Measurements from ENCODE around the gene SCUBE1.

The SCUBE1 gene

DNA sequence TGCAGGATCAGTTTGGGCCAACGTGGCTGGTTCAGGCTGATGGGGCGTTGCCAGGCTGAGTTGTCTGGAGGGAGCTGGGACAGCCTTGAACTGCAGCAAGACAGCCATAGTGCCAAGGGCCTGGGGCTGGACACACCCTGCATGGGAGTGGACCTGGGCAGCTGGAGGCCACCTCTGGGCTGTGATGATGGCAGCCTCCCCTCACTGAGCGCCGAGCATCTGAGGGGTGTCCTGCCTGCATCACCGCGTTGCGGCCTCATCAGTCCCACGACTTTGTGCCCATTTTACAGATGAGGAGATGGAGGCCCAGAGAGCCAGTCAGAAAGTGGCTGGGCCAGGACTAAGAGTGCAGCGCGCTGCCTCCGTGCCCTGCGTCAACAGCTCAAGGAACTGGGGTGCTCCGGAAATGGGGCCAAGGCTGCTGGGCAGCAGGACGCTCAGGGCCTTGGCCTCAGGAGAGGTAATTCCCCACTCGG is 192.4 kb downstream of the SCUBE1 start:
- DNase-seq, result no peak

DNA sequence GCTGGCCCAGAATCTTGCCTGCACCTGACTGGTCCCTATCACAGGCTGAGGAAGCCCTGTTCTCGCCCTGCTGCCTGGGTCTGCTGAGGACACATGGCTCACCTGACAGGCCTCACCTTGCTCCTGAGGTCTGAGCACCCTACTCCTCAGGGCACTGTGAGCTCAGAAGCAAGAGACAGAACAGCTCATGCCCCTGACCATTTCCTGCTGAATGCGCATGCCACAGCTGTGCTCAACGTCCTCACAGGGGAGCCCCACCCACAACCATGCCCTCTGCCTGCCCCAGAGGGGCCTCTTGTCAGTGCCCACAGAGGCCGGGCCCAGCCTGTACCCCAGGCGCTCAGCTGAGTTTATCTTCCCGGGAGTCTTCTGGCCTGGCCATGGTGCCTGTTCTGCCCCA is 194.6 kb downstream of the SCUBE1 start:
- no peak for DNase-seq

DNA sequence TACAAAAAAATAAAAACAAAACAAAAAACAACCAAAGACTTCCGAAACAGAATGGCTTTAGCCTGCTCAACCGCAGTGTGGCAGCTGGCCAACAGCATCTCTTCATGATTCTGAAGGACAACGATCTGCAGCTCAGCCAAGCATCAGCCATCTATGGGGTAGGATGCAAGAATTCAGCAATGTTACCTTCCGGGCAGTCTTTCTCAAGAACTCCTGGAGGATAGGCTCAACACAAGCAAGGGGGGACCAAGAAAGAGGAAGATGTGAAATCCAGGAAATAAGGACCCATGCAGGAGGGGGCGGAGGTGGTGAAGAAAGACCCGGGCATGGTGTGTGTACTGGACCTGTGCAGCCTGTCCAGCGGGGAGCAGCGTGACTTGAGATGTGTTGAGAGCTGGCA is 195.4 kb downstream of the SCUBE1 start:
- DNase-seq, result no peak
